Measurements from ENCODE around the gene ENPP6.

DNA sequence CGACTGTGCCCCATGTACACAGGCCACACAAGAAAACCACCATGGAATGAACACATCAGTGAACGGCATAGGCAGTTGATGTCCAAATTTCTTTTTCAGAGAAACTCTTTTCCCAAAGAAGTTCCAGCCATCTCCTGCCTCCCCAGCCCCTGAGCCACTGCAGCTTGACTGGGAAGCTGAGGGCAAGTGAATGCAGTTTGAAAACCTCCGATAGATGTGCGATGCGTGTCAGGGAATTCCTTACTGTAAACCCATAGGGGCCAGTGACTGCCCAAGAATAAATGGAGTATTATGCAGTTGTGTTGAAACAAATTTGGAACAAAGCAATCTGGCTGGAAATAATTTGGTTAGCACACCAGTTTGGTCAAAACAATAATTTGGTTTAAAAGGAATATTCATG, 72.1 kb downstream of the ENPP6 start:
- TF ChIP-seq KDM1A (CRISPR knock-in tag; IDR thresholded peaks at IDR 0.05) (no peak), NONO (IDR thresholded peaks at IDR 0.05) (no peak), NONO (CRISPR knock-in tag; conservative IDR thresholded peaks at IDR 0.05) (no peak), MAFF (IDR thresholded peaks at IDR 0.05; ENCODE audit: low read depth, low read length) (no peak), MED1 (CRISPR knock-in tag; IDR thresholded peaks at IDR 0.05) (no peak), SRSF9 (IDR thresholded peaks at IDR 0.05; ENCODE audit: borderline replicate concordance, insufficient read depth, low read depth, low read length, poor library complexity, severe bottlenecking) (no peak), ARHGAP35 (CRISPR knock-in tag; IDR thresholded peaks at IDR 0.05; ENCODE audit: borderline replicate concordance) (no peak)
- TF ChIP-seq, protein P1, sequence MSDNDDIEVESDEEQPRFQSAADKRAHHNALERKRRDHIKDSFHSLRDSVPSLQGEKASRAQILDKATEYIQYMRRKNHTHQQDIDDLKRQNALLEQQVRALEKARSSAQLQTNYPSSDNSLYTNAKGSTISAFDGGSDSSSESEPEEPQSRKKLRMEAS (IDR thresholded peaks at IDR 0.05), result no peak
- TF ChIP-seq, protein P2, sequence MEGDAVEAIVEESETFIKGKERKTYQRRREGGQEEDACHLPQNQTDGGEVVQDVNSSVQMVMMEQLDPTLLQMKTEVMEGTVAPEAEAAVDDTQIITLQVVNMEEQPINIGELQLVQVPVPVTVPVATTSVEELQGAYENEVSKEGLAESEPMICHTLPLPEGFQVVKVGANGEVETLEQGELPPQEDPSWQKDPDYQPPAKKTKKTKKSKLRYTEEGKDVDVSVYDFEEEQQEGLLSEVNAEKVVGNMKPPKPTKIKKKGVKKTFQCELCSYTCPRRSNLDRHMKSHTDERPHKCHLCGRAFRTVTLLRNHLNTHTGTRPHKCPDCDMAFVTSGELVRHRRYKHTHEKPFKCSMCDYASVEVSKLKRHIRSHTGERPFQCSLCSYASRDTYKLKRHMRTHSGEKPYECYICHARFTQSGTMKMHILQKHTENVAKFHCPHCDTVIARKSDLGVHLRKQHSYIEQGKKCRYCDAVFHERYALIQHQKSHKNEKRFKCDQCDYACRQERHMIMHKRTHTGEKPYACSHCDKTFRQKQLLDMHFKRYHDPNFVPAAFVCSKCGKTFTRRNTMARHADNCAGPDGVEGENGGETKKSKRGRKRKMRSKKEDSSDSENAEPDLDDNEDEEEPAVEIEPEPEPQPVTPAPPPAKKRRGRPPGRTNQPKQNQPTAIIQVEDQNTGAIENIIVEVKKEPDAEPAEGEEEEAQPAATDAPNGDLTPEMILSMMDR (CRISPR knock-in tag; IDR thresholded peaks at IDR 0.05), result no peak
- TF ChIP-seq, protein P3, sequence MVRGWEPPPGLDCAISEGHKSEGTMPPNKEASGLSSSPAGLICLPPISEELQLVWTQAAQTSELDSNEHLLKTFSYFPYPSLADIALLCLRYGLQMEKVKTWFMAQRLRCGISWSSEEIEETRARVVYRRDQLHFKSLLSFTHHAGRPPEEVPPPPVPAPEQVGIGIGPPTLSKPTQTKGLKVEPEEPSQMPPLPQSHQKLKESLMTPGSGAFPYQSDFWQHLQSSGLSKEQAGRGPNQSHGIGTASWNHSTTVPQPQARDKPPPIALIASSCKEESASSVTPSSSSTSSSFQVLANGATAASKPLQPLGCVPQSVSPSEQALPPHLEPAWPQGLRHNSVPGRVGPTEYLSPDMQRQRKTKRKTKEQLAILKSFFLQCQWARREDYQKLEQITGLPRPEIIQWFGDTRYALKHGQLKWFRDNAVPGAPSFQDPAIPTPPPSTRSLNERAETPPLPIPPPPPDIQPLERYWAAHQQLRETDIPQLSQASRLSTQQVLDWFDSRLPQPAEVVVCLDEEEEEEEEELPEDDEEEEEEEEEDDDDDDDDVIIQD (CRISPR knock-in tag; IDR thresholded peaks at IDR 0.05; ENCODE audit: low read depth), result no peak
- TF ChIP-seq, protein P4, sequence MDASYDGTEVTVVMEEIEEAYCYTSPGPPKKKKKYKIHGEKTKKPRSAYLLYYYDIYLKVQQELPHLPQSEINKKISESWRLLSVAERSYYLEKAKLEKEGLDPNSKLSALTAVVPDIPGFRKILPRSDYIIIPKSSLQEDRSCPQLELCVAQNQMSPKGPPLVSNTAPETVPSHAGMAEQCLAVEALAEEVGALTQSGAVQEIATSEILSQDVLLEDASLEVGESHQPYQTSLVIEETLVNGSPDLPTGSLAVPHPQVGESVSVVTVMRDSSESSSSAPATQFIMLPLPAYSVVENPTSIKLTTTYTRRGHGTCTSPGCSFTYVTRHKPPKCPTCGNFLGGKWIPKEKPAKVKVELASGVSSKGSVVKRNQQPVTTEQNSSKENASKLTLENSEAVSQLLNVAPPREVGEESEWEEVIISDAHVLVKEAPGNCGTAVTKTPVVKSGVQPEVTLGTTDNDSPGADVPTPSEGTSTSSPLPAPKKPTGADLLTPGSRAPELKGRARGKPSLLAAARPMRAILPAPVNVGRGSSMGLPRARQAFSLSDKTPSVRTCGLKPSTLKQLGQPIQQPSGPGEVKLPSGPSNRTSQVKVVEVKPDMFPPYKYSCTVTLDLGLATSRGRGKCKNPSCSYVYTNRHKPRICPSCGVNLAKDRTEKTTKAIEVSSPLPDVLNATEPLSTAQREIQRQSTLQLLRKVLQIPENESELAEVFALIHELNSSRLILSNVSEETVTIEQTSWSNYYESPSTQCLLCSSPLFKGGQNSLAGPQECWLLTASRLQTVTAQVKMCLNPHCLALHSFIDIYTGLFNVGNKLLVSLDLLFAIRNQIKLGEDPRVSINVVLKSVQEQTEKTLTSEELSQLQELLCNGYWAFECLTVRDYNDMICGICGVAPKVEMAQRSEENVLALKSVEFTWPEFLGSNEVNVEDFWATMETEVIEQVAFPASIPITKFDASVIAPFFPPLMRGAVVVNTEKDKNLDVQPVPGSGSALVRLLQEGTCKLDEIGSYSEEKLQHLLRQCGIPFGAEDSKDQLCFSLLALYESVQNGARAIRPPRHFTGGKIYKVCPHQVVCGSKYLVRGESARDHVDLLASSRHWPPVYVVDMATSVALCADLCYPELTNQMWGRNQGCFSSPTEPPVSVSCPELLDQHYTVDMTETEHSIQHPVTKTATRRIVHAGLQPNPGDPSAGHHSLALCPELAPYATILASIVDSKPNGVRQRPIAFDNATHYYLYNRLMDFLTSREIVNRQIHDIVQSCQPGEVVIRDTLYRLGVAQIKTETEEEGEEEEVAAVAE (CRISPR knock-in tag; IDR thresholded peaks at IDR 0.05; ENCODE audit: borderline replicate concordance), result no peak

Data from HepG2 (cell line).